A549 (cell line): Measurements from ENCODE around the gene TFF2. TPM values are rescaled to one million over a fixed set of nuclear protein-coding genes. Genes with fewer than 3 reads are reported as not detected.

Source experiments
- ATAC-seq, 2 experiments: fragments of 200-7000 bp in 1 of 2; fragments of >200 bp in 1 of 2; cut with Nextera tagmentation in 1 of 2; cut with Tn5 transposase in 1 of 2; 3 replicates each; pipeline versions ENCODE4 v1.8.0 to v1.9.1; 2018 to 2020; ENCODE audit warnings: mild to moderate bottlenecking in 1 of 2, moderate library complexity in 1 of 2
- CTCF ChIA-PET: fragments of 300-600 bp; sonication (Branson Sonifier 250); formaldehyde crosslinking; extraction: SDS; loops from one replicate; lab custom pipeline; 2021; ENCODE audit warnings: antibody characterized with exemption, inconsistent platforms; lab: Yijun Ruan, JAX
- POLR2A ChIA-PET: fragments of 350-600 bp; formaldehyde crosslinking; extraction: SDS; loops from one replicate; lab custom pipeline; 2021; ENCODE audit warnings: antibody characterized with exemption, inconsistent platforms; lab: Yijun Ruan, JAX
- DNase-seq, 2 experiments: peaks; one replicate each; pipeline versions ENCODE4 v3.0.0 to v3.0.0-alpha.2; 2011 to 2016; ENCODE audit warnings: low read depth in 1 of 2, low spot score in 1 of 2
- FAIRE-seq: peaks from 2 replicates; lab custom pipeline; 2011; peaks lifted over from hg19 to GRCh38; lab: Jason Lieb, UNC
- H3K27ac ChIP-seq, 2 experiments: fragments of >200 bp; sonication (Bioruptor Twin); formaldehyde crosslinking; 3 replicates each; pipeline ENCODE4 v1.5.1; 2016 to 2017
- H3K4me1 ChIP-seq: fragments of >200 bp; sonication (Bioruptor Twin); formaldehyde crosslinking; 3 replicates; pipeline ENCODE4 v1.6.1; 2016
- H3K4me2 ChIP-seq: fragments of >200 bp; sonication (Bioruptor Twin); formaldehyde crosslinking; 3 replicates; pipeline ENCODE4 v1.6.1; 2016
- H3K4me3 ChIP-seq: fragments of >200 bp; sonication (Bioruptor Twin); formaldehyde crosslinking; 3 replicates; pipeline ENCODE4 v1.5.1; 2016
- H3K9me3 ChIP-seq: fragments of >200 bp; sonication (Bioruptor Twin); formaldehyde crosslinking; 3 replicates; pipeline ENCODE4 v1.6.1; 2016
- CBX2 ChIP-seq: fragments of 200-600 bp; sonication (generic); IDR thresholded peaks from 2 replicates; pipeline ENCODE4 v1.6.1; 2016; ENCODE audit warnings: low read depth, mild to moderate bottlenecking, borderline replicate concordance
- CHD4 ChIP-seq: fragments of 200-600 bp; sonication (generic); IDR thresholded peaks from 2 replicates; pipeline ENCODE4 v1.6.1; 2016; ENCODE audit warnings: antibody characterized with exemption, mild to moderate bottlenecking, borderline replicate concordance
- EHMT2 ChIP-seq: fragments of 200-600 bp; sonication (generic); IDR thresholded peaks from 2 replicates; pipeline ENCODE4 v1.6.1; 2016; ENCODE audit warnings: antibody characterized with exemption, low read depth, mild to moderate bottlenecking, moderate library complexity
- EP300 ChIP-seq, 2 experiments: fragments of >200 bp; sonication (Bioruptor Twin); formaldehyde crosslinking; IDR thresholded peaks; 2 replicates in 1 of 2; 3 replicates in 1 of 2; pipeline ENCODE4 v1.6.1; 2016 to 2017
- FOSL2 ChIP-seq, 2 experiments: fragments of 450-650 bp in 1 of 2; fragments of >200 bp in 1 of 2; sonication (Bioruptor Twin) in 1 of 2; formaldehyde crosslinking; IDR thresholded peaks; 2 replicates each; pipeline versions ENCODE4 v1.5.0 to v1.6.1; 2016 to 2020; ENCODE audit warnings: mild to moderate bottlenecking in 1 of 2, moderate library complexity in 1 of 2
- HDAC2 ChIP-seq: fragments of 200-600 bp; sonication (generic); IDR thresholded peaks from 2 replicates; pipeline ENCODE4 v1.6.1; 2016
- HEYL ChIP-seq: fragments of 250-450 bp; sonication (Bioruptor Pico); IDR thresholded peaks from 2 replicates; pipeline ENCODE4 v1.8.0; 2021; ENCODE audit warnings: mild to moderate bottlenecking, moderate library complexity
- HOXB13 ChIP-seq: fragments of 250-450 bp; sonication (Bioruptor Pico); IDR thresholded peaks from 2 replicates; pipeline ENCODE4 v1.5.0; 2020; ENCODE audit warnings: low read depth, mild to moderate bottlenecking, moderate library complexity
- KDM1A ChIP-seq: fragments of 200-600 bp; sonication (generic); IDR thresholded peaks from 2 replicates; pipeline ENCODE4 v1.6.1; 2016; ENCODE audit warnings: low read depth, mild to moderate bottlenecking
- NR3C1 ChIP-seq: fragments of >200 bp; sonication (Bioruptor Twin); formaldehyde crosslinking; IDR thresholded peaks from 3 replicates; pipeline ENCODE4 v1.6.1; 2017
- SREBF2 ChIP-seq: fragments of 450-650 bp; IDR thresholded peaks from 2 replicates; pipeline ENCODE4 v1.6.1; 2014; ENCODE audit warnings: mild to moderate bottlenecking, moderate library complexity
- TFCP2L1 ChIP-seq: fragments of 250-450 bp; sonication (Bioruptor Pico); IDR thresholded peaks from 2 replicates; pipeline ENCODE4 v1.5.0; 2021; ENCODE audit warnings: mild to moderate bottlenecking
- ZC3H11A ChIP-seq: fragments of 450-650 bp; IDR thresholded peaks from 2 replicates; pipeline ENCODE4 v1.6.1; 2014; ENCODE audit warnings: antibody characterized with exemption, mild to moderate bottlenecking
- ZSCAN20 ChIP-seq: fragments of 250-450 bp; sonication (Bioruptor Pico); IDR thresholded peaks from 2 replicates; pipeline ENCODE4 v1.8.0; 2022; ENCODE audit warnings: mild to moderate bottlenecking, moderate library complexity
- WGBS: methylation state at CpG from one replicate; pipeline ENCODE4 v1.1.6; 2017; ENCODE audit errors: missing lambda C conversion rate; 5-methylcytosine and 5-hydroxymethylcytosine counted together
- polyA plus RNA-seq, 4 experiments: library from polyadenylated mRNA; depleted of rRNA in 3 of 4; stranded (reverse); fragments of >200 nt; fragmentation: RNase III in 1 of 4; extraction: RNeasy Plus Mini Kit Qiagen cat#74134 plus additional on column Dnase treatment in 1 of 4; gene quantifications; 2 replicates in 3 of 4; 3 replicates in 1 of 4; pipeline ENCODE4 v1.2.3, GENCODE V29; 2011 to 2017
- TF ChIP-seq, protein P1 (sequence below): fragments of >200 bp; sonication (Bioruptor Twin); formaldehyde crosslinking; IDR thresholded peaks from 2 replicates; pipeline ENCODE4 v1.6.1; 2016
- TF ChIP-seq, protein P2 (sequence below): fragments of >200 bp; sonication (Bioruptor Twin); formaldehyde crosslinking; IDR thresholded peaks from 3 replicates; pipeline ENCODE4 v1.6.1; 2016
- TF ChIP-seq, protein P3 (sequence below): fragments of 450-650 bp; IDR thresholded peaks from 2 replicates; pipeline ENCODE4 v1.6.1; 2014; ENCODE audit warnings: antibody characterized with exemption
- TF ChIP-seq, protein P4 (sequence below): fragments of 250-450 bp; sonication (Bioruptor Pico); IDR thresholded peaks from 2 replicates; pipeline ENCODE4 v1.5.0; 2021; ENCODE audit warnings: mild to moderate bottlenecking, moderate library complexity, borderline replicate concordance
- TF ChIP-seq, protein P5 (sequence below): fragments of 150-350 bp; IDR thresholded peaks from 2 replicates; pipeline ENCODE4 v1.6.1; 2014; ENCODE audit warnings: low read depth, mild to moderate bottlenecking, low read length
- TF ChIP-seq, protein P6 (sequence below): IDR thresholded peaks from 2 replicates; pipeline ENCODE4 v1.6.1; 2012; ENCODE audit warnings: low read depth, borderline replicate concordance
- TF ChIP-seq, protein P7 (sequence below): IDR thresholded peaks from 2 replicates; pipeline ENCODE4 v1.6.1; 2012

The TFF2 gene
- polyA plus RNA-seq, 2 of the 4 experiments (the other 2 are of a cell fraction) = not detected

DNA sequence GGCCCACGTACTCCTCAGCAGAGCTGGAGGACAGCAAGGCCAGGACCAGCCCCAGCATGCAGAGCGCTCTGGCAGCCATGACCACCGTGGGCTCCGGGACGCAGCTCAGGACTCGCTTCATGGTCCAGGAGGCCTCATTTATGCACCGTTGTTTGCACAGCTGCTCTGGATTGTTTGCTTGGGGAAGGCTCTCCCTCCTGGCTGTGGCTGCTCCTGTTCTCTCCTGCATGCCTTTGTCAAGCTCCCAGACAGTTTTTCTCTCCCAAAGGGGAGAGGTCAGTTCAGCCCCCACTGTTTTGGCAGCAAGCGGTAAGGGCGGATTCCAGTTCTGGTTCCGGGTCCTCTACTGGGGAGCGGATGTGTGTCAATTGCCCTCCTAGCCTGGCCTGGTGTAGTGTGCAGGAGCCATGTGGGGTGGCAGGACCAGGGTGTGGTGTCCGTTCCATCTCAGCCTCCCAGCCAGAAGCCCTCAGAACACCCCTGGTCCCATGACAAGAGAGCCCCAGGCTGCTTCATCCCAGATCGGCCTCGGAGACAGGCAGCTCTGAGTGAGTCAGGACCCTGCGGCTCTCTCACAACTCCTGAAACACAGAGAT lies 35.4 kb downstream of the TFF2 start, which contains the start of gene TFF3:
TFF3 (minus strand) TSS at position 114 of the 596 bp plus-strand sequence; CDS start at position 79, 35 bp downstream.
- Histone ChIP-seq H3K9me3 (no peaks in the 10 kb centered on the region), H3K4me1 (no peaks in the 10 kb centered on the region), H3K4me3 (no peak within 1 kb of the TSS), H3K27ac (no peak within 1 kb of the TSS), H3K4me2 (no peak within 1 kb of the TSS)
- POLR2A ChIA-PET = no interaction called here
- FAIRE-seq = no peak
- ATAC-seq = no peak
- no peak for TF ChIP-seq CBX2
- TF ChIP-seq KDM1A = no peak
- TF ChIP-seq, protein P1, sequence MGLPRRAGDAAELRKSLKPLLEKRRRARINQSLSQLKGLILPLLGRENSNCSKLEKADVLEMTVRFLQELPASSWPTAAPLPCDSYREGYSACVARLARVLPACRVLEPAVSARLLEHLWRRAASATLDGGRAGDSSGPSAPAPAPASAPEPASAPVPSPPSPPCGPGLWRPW = no peak
- no peak for TF ChIP-seq HDAC2
- no peak for TF ChIP-seq TFCP2L1 (CRISPR knock-in tag)
- TF ChIP-seq, protein P2, sequence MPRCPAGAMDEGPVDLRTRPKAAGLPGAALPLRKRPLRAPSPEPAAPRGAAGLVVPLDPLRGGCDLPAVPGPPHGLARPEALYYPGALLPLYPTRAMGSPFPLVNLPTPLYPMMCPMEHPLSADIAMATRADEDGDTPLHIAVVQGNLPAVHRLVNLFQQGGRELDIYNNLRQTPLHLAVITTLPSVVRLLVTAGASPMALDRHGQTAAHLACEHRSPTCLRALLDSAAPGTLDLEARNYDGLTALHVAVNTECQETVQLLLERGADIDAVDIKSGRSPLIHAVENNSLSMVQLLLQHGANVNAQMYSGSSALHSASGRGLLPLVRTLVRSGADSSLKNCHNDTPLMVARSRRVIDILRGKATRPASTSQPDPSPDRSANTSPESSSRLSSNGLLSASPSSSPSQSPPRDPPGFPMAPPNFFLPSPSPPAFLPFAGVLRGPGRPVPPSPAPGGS = no peak
- no peak for TF ChIP-seq NR3C1
- TF ChIP-seq EP300 (IDR thresholded peaks at IDR 0.05) = no peak
- TF ChIP-seq, protein P3, sequence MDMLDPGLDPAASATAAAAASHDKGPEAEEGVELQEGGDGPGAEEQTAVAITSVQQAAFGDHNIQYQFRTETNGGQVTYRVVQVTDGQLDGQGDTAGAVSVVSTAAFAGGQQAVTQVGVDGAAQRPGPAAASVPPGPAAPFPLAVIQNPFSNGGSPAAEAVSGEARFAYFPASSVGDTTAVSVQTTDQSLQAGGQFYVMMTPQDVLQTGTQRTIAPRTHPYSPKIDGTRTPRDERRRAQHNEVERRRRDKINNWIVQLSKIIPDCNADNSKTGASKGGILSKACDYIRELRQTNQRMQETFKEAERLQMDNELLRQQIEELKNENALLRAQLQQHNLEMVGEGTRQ = no peak
- no peak for TF ChIP-seq ZSCAN20 (CRISPR knock-in tag)
- no peak for TF ChIP-seq EHMT2
- TF ChIP-seq FOSL2 (IDR thresholded peaks at IDR 0.05) = no peak
- no peak for TF ChIP-seq FOSL2 (CRISPR knock-in tag; IDR thresholded peaks at IDR 0.05)
- TF ChIP-seq, protein P4, sequence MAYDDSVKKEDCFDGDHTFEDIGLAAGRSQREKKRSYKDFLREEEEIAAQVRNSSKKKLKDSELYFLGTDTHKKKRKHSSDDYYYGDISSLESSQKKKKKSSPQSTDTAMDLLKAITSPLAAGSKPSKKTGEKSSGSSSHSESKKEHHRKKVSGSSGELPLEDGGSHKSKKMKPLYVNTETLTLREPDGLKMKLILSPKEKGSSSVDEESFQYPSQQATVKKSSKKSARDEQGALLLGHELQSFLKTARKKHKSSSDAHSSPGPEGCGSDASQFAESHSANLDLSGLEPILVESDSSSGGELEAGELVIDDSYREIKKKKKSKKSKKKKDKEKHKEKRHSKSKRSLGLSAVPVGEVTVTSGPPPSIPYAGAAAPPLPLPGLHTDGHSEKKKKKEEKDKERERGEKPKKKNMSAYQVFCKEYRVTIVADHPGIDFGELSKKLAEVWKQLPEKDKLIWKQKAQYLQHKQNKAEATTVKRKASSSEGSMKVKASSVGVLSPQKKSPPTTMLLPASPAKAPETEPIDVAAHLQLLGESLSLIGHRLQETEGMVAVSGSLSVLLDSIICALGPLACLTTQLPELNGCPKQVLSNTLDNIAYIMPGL (CRISPR knock-in tag) = no peak
- TF ChIP-seq, protein P5, sequence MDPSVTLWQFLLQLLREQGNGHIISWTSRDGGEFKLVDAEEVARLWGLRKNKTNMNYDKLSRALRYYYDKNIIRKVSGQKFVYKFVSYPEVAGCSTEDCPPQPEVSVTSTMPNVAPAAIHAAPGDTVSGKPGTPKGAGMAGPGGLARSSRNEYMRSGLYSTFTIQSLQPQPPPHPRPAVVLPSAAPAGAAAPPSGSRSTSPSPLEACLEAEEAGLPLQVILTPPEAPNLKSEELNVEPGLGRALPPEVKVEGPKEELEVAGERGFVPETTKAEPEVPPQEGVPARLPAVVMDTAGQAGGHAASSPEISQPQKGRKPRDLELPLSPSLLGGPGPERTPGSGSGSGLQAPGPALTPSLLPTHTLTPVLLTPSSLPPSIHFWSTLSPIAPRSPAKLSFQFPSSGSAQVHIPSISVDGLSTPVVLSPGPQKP = no peak
- TF ChIP-seq ZC3H11A = no peak
- TF ChIP-seq SREBF2 = no peak
- TF ChIP-seq, protein P6, sequence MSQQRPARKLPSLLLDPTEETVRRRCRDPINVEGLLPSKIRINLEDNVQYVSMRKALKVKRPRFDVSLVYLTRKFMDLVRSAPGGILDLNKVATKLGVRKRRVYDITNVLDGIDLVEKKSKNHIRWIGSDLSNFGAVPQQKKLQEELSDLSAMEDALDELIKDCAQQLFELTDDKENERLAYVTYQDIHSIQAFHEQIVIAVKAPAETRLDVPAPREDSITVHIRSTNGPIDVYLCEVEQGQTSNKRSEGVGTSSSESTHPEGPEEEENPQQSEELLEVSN = no peak
- CTCF ChIA-PET = interaction anchor here (1.1 kb wide), 1 partner anchor 133 kb away, joined by 3 read pairs; no protein-coding TSS in a partner anchor
- 36% methylated on average over 12 of the region's 15 CpGs for WGBS
- peak in 1 of 2 experiments; percentile 6 for DNase-seq

DNA sequence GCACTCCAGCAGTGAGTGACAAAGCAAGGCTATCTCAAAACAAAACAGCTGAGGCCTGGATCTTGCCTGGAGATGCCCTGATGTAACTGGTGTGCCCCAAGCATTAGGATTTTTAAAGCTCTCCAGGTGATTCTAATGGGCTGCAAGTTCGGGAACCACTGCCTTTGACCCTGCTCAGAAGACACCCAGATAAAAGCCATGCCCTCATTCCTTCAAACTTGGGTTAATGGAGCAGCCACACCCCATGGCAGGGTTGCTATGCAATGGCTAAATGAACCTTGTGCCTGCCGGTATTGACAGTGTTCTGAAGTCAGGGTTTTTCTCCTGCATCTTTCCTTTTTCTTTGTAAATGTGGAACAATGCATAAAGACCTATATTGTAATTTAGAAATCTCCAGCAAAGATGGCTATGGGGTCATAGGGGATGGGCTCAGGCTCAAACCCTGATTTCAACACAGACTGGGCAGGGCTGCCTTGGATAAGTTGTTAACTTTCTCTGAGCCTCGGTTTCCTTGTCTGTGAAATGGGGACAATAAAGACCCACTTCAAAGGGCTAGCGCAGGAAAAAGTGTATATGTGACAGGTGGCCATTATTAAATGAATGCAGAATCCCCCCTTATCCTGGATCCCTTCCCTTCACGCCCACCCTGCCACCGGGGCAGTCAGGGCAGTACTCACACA lies 36.0 kb downstream of the TFF2 start:
- DNase-seq (no peak), ATAC-seq (no peak), FAIRE-seq (no peak)
- TF ChIP-seq, protein P7, sequence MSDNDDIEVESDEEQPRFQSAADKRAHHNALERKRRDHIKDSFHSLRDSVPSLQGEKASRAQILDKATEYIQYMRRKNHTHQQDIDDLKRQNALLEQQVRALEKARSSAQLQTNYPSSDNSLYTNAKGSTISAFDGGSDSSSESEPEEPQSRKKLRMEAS = no peak
- TF ChIP-seq CHD4 = no peak
- TF ChIP-seq, protein P2 = no peak
- TF ChIP-seq HEYL = no peak
- no peak for TF ChIP-seq FOSL2 (IDR thresholded peaks at IDR 0.05)
- no peak for TF ChIP-seq FOSL2 (CRISPR knock-in tag; IDR thresholded peaks at IDR 0.05)
- TF ChIP-seq HOXB13 (CRISPR knock-in tag) = no peak
- 71% methylated on average over 5 of the region's 6 CpGs for WGBS
- Histone ChIP-seq H3K4me3 (no peak overlapping the region), H3K9me3 (no peaks in the 10 kb centered on the region), H3K27ac (no peak overlapping the region), H3K4me1 (no peaks in the 10 kb centered on the region), H3K4me2 (no peak overlapping the region)
- CTCF ChIA-PET = interaction anchor here (0.7 to 1.0 kb wide), 2 partner anchors 135 to 169 kb away, joined by 3 read pairs; no protein-coding TSS in a partner anchor
- POLR2A ChIA-PET = no interaction called here
